Liver (tissue), 3 donors: ENCODE results near the gene EXD3.

Experiments
- CTCF ChIP-seq: fragments of 150-350 bp; IDR thresholded peaks from 2 replicates; pipeline ENCODE4 v1.5.1; 2017; ENCODE audit warnings: improper control_type of control experiment, low read depth, low read length; ENCODE audit not compliant: missing input control
- FOXA1 ChIP-seq: IDR thresholded peaks from 2 replicates; pipeline ENCODE4 v1.6.1; 2016; ENCODE audit warnings: antibody characterized with exemption
- RAD21 ChIP-seq, 2 donors: IDR thresholded peaks; 2 replicates each; pipeline ENCODE4 v1.6.1; 2016; ENCODE audit warnings: antibody characterized with exemption in 2 of 2, mild to moderate bottlenecking in 2 of 2
- RXRA ChIP-seq, 2 donors: IDR thresholded peaks; 2 replicates each; pipeline ENCODE4 v1.6.1; 2017 to 2018; ENCODE audit warnings: antibody characterized with exemption in 2 of 2, mild to moderate bottlenecking in 1 of 2
- SP1 ChIP-seq: IDR thresholded peaks from 2 replicates; pipeline ENCODE4 v1.6.1; 2018; ENCODE audit warnings: antibody characterized with exemption, mild to moderate bottlenecking
- TAF1 ChIP-seq: conservative IDR thresholded peaks from 2 replicates; pipeline ENCODE4 v1.6.1; 2016; ENCODE audit warnings: antibody characterized with exemption, mild to moderate bottlenecking
- donor health status: healthy.
- donor health status: healthy.

- TF ChIP-seq RAD21 (IDR thresholded peaks at IDR 0.05) (peak in 1 of 2 donors; percentile 13), CTCF (no peak), SP1 (peak; percentile 70), FOXA1 (peak; percentile 38), TAF1 (no peak), RXRA (IDR thresholded peaks at IDR 0.05) (no peak)
These were observed 18.4 kb upstream of the EXD3 start, which contains the start of gene ENTPD8 for GRCh38 chr9:137441289-137441934.
